Mucosa of rectum (tissue), 2 donors: Measurements from ENCODE around the gene CNIH2.
"Not testable (repeated sequence)": the region's sequence is repeated elsewhere in the genome, so short reads cannot be mapped to it uniquely, and the experiment has no call there.

Experiments used
- H3K27ac ChIP-seq, 2 donors: one replicate each; pipeline ENCODE4 v1.7.0; 2013; ENCODE audit warnings: inconsistent platforms in 2 of 2, low read depth in 2 of 2, low read length in 2 of 2
- H3K27me3 ChIP-seq, 2 donors: one replicate each; pipeline ENCODE4 v1.7.0; 2013; ENCODE audit warnings: low read length in 2 of 2; ENCODE audit not compliant: control insufficient read depth in 2 of 2, insufficient read depth in 2 of 2
- H3K36me3 ChIP-seq, 2 donors: one replicate each; pipeline ENCODE4 v1.7.0; 2013; ENCODE audit warnings: low read length in 2 of 2; ENCODE audit not compliant: control insufficient read depth in 2 of 2, insufficient read depth in 2 of 2
- H3K4me1 ChIP-seq, 2 donors: one replicate each; pipeline ENCODE4 v1.7.0; 2013; ENCODE audit warnings: low read length in 2 of 2, mild to moderate bottlenecking in 1 of 2; ENCODE audit not compliant: control insufficient read depth in 2 of 2, insufficient read depth in 2 of 2
- H3K4me3 ChIP-seq, 2 donors: one replicate each; pipeline ENCODE4 v1.7.0; 2013; ENCODE audit warnings: low read length in 2 of 2
- H3K9ac ChIP-seq, 2 donors: one replicate each; pipeline ENCODE4 v1.7.0; 2013; ENCODE audit warnings: low read length in 2 of 2, low read depth in 1 of 2, mild to moderate bottlenecking in 1 of 2
- H3K9me3 ChIP-seq, 2 donors: one replicate each; pipeline ENCODE4 v1.7.0; 2013; ENCODE audit warnings: low read length in 2 of 2; ENCODE audit not compliant: control insufficient read depth in 2 of 2
- donor health status: healthy.
- donor health status: Normal muscosa, but diverticular disease.

Gene CNIH2

DNA sequence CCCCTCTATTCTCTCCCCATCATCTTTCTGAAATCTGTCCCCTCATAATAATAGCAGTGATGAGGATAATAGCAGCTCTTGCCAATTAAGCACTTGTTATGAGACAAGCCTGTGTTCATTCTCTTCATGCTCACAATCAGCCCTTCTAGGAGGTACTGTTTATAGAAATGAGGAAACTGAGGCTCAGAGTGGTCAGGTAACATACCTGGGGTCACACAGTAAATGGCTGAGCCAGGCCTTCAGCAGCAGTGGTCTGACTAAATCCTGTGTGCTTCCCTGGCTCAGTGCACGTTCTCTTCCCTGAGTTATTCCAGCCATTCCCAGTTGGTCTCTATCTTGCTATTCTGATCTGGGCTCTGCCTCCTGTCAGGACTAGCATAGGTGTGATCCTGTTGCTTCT is 3.8 kb upstream of the CNIH2 start:
- Histone ChIP-seq H3K36me3 (peaks cover 41 to 48% of the 10 kb centered on the region in 2 donors), H3K9ac (no peak overlapping the region), H3K27ac (no peak overlapping the region), H3K9me3 (no peaks in the 10 kb centered on the region), H3K4me3 (no peak overlapping the region), H3K4me1 (peaks cover 8 to 12% of the 10 kb centered on the region in 2 donors), H3K27me3 (no peaks in the 10 kb centered on the region)

DNA sequence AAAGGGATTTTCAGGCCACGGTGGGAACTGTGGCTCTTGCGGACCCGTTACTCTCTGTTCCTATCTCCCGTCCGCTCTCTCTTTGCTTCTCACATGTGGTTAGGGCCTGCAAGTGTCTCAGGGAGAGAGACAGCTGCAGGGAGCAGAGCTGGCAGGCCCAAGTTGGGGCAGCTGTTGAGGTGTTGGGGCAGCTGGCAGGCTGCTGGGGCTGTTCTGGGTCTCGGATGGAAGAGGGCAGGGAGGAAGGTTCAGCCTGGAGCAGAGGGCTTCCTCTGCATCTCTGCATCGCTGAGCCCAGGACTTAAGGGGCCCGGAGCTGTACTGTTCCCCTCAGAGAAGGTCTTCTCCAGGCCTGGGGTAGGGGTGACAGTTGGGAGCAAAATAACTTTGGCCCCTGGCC is 2.6 kb upstream of the CNIH2 start:
- Histone ChIP-seq H3K27me3 (no peaks in the 10 kb centered on the region), H3K4me1 (peaks cover 0 to 4% of the 10 kb centered on the region in 2 donors), H3K27ac (no peak overlapping the region), H3K9ac (no peak overlapping the region), H3K4me3 (no peak overlapping the region), H3K9me3 (no peaks in the 10 kb centered on the region), H3K36me3 (peaks cover 41 to 48% of the 10 kb centered on the region in 2 donors)

DNA sequence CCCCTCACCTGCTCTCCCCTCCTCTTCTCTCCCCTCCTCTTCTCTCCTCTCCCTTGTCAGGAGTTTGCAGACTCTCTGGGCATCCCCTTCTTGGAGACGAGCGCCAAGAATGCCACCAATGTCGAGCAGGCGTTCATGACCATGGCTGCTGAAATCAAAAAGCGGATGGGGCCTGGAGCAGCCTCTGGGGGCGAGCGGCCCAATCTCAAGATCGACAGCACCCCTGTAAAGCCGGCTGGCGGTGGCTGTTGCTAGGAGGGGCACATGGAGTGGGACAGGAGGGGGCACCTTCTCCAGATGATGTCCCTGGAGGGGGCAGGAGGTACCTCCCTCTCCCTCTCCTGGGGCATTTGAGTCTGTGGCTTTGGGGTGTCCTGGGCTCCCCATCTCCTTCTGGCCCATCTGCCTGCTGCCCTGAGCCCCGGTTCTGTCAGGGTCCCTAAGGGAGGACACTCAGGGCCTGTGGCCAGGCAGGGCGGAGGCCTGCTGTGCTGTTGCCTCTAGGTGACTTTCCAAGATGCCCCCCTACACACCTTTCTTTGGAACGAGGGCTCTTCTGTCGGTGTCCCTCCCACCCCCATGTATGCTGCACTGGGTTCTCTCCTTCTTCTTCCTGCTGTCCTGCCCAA is 1.9 kb upstream of the CNIH2 start:
- H3K36me3 ChIP-seq, result peaks cover 41 to 48% of the 10 kb centered on the region in 2 donors
- no peak overlapping the region for H3K4me3 ChIP-seq
- no peaks in the 10 kb centered on the region for H3K27me3 ChIP-seq
- H3K27ac ChIP-seq, result no peak overlapping the region
- peaks cover 0 to 4% of the 10 kb centered on the region in 2 donors for H3K4me1 ChIP-seq
- no peaks in the 10 kb centered on the region for H3K9me3 ChIP-seq
- H3K9ac ChIP-seq, result no peak overlapping the region

DNA sequence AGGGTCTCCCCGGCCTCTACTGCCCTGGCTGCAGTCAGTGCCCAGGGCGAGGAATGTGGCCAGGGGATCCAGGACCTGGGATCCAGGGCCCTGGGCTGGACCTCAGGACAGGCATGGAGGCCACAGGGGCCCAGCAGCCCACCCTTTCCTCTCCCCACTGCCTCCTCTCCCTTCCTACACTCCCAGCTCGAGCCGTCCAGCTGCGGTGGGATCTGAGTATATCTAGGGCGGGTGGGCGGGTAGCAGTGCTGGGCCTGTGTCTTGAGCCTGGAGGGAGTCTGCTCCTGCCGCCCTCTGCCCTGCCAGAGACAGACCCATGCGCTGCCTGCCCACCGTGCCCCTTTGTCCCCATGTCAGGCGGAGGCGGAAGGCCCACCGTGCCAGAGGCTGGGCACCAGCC is 1.4 kb upstream of the CNIH2 start:
- H3K9me3 ChIP-seq, H3K4me1 ChIP-seq: not testable (repeated sequence)
- peaks cover 38 to 48% of the 10 kb centered on the region in 2 donors for H3K36me3 ChIP-seq

DNA sequence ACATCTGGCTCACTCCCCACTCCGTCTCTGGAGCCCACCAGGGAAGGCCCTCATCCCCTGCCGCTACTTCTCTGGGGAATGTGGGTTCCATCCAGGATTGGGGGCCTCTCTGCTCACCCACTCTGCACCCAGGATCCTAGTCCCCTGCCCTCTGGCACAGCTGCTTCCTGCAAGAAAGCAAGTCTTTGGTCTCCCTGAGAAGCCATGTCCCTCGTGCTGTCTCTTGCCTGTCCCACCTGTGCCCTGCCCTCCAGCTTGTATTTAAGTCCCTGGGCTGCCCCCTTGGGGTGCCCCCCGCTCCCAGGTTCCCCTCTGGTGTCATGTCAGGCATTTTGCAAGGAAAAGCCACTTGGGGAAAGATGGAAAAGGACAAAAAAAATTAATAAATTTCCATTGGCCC is 911 bp upstream of the CNIH2 start:
- not testable (repeated sequence) for H3K27ac ChIP-seq
- H3K36me3 ChIP-seq, result peaks cover 34 to 44% of the 10 kb centered on the region in 2 donors

More for the DNA sequence above, 1.4 kb upstream of the CNIH2 start:
- H3K27ac ChIP-seq, H3K4me3 ChIP-seq, H3K9ac ChIP-seq, H3K27me3 ChIP-seq: not testable (repeated sequence)

DNA sequence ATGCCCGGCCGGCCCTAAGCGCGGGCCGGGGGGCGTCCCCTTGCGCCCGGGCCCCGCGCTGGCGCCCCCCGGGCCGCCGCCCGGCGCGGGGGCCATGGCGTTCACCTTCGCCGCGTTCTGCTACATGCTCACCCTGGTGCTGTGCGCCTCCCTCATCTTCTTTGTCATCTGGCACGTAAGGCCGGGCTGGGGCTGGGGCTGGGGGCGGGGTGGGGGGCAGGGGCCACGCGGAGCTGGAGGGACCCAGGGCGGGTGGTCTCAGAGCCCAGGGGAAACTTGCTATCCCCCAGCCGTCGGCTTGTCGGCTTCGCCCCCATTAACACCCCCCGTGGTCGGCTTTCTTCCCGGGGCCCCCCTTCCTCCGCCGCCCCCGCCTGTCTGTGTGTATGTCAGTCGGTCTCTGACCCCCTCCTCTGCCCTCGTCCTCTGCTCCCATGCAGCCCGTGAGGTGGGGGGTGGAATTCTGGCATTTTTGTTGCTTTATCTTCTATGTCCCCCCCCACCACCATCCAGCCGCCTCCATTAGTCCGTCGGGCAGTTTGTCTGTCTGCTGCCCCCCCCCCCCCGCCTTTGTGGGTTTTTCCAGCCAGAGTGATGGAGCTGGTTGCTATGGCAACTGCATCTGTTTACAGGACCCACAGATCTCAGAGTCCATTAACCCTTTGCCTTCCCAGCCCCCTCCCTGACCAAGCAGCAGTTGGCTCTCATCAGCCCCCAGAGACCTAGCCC is 552 bp downstream of the CNIH2 start:
- H3K4me1 ChIP-seq, result peaks cover 8% of the 10 kb centered on the region in 2 donors
- H3K9me3 ChIP-seq, result no peaks in the 10 kb centered on the region
- H3K27me3 ChIP-seq, result no peaks in the 10 kb centered on the region
- no peak overlapping the region for H3K27ac ChIP-seq
- H3K36me3 ChIP-seq, result peaks cover 19 to 29% of the 10 kb centered on the region in 2 donors
- H3K9ac ChIP-seq, result no peak overlapping the region
- no peak overlapping the region for H3K4me3 ChIP-seq

More for the DNA sequence above, 911 bp upstream of the CNIH2 start:
- not testable (repeated sequence) for H3K9me3 ChIP-seq, H3K9ac ChIP-seq, H3K4me3 ChIP-seq, H3K27me3 ChIP-seq, H3K4me1 ChIP-seq

DNA sequence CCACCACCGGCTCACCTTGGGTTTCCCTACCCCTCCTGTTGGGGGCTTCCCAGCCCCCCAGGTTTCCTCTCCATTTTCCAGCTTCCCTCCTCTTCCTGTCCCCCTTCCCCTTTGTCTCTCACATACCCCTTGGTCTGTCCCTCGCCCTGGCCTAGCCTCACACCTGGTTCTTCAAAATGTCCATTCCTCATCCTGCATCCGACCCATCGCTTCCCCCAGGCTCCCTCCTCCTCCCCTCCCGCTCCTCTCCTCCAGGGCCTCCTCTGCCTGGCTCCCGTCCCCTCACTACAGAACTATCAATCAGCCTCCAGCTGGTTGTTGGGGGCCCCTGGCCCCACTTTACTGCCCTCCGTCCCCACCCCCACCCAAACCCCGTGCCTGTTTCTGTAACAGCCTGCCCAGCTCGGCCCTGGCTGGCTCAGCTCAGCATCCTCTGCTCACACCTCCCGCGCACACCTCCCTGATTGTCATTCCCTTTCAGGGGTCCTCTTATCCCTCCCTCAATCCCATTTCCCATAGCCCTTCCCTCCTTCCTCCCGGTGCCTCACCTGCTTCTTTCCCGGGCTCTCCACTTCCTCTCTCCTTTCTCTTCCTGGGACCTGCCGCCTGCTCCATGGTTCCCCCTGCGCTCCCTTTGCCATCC is 1.2 kb downstream of the CNIH2 start:
- H3K36me3 ChIP-seq, result peaks cover 13 to 22% of the 10 kb centered on the region in 2 donors
- no peaks in the 10 kb centered on the region for H3K27me3 ChIP-seq
- no peaks in the 10 kb centered on the region for H3K9me3 ChIP-seq
- H3K4me3 ChIP-seq, result no peak overlapping the region
- H3K9ac ChIP-seq, result no peak overlapping the region
- H3K27ac ChIP-seq, result no peak overlapping the region
- H3K4me1 ChIP-seq, result peaks cover 8% of the 10 kb centered on the region in 2 donors

DNA sequence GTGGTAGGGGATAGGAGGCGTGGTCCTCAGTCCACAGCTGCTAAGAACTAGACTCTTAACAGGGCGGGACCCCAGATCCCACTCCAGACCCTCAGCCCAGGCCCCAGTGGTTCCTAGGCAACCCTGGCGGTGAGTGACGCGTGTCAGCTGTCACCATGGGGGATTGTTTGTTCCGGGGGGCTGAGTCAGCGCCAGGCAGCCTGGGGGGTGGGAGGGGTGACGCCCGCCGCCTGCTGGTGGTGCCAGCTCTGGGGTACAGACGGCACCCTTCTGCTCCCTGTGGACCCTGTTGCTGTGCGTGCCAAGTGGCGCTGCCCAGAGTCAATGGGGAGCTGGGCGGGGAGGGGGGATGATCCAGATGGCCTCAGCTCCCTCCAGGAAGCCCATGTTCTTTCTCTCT is 2.5 kb downstream of the CNIH2 start:
- H3K36me3 ChIP-seq, result peaks cover 6 to 18% of the 10 kb centered on the region in 2 donors
- no peak overlapping the region for H3K9ac ChIP-seq
- H3K27ac ChIP-seq, result no peak overlapping the region
- no peak overlapping the region for H3K4me3 ChIP-seq
- H3K27me3 ChIP-seq, result no peaks in the 10 kb centered on the region
- H3K4me1 ChIP-seq, result peaks cover 8% of the 10 kb centered on the region in 2 donors
- H3K9me3 ChIP-seq, result no peaks in the 10 kb centered on the region

DNA sequence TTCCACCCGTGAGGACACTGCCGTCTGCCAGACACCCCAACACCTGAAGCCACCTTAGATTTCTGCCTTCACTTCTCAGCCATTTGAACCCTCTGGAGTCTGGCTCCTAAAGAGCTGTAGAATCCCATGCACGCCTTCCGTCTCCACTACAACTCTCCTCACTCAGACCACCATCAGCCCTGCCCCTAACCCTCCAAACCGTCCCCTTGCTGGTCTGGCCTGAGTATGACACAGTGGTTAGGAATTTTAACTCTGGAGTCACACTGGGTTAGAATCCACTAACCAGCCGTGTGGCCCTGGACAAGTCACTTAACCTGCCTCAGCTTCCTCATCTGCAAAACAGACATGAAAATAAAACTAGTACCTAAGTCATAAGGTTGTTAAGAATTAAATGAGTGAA is 3.0 kb downstream of the CNIH2 start:
- peaks cover 8% of the 10 kb centered on the region in 2 donors for H3K4me1 ChIP-seq
- H3K27ac ChIP-seq, result no peak overlapping the region
- H3K9me3 ChIP-seq, result no peaks in the 10 kb centered on the region
- no peak overlapping the region for H3K4me3 ChIP-seq
- no peaks in the 10 kb centered on the region for H3K27me3 ChIP-seq
- H3K36me3 ChIP-seq, result peaks cover 7 to 13% of the 10 kb centered on the region in 2 donors
- H3K9ac ChIP-seq, result no peak overlapping the region

DNA sequence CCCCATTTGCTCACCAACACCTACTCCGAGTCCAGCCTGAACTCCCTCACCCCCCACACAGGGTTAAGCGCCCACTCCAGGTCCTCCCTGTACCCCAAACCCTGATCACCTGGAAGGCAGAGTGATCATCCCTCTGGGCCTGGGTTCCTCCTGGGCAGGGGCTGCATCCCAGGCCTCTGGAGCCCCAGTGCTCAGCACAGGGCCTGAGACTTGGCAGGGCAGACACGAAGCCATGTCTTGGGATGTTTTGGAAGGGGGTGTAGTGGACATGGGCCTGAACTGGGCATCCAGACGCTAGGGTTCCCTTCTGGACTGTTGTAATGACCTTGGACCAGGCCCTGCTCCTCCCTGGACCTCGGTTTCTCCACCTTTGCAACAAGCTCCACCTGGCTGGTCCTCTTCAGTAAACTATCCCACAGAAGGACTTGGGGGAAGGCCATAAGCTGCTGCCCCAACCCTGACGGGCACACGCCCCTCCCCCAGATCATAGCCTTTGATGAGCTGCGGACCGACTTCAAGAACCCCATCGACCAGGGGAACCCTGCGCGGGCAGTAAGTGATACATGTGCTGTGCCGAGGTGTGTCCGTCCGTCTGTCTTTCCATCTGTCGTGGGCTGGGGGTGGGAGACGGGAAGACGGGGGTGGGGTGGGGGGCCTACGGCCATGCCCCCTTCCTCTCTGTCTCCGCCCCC is 3.9 kb downstream of the CNIH2 start:
- Histone ChIP-seq H3K9ac (no peak overlapping the region), H3K4me3 (no peak overlapping the region), H3K27ac (no peak overlapping the region), H3K9me3 (no peaks in the 10 kb centered on the region), H3K27me3 (no peaks in the 10 kb centered on the region), H3K36me3 (peaks cover 6 to 9% of the 10 kb centered on the region in 2 donors), H3K4me1 (peaks cover 8% of the 10 kb centered on the region in 2 donors)
